Activated CD8-positive, alpha-beta T cell treated with anti-CD3 and anti-CD28 coated beads for 36 hours (primary cell): ENCODE results near the gene SPAG9. TPM values are rescaled to one million over a fixed set of nuclear protein-coding genes. Genes with fewer than 3 reads are reported as not detected.

Experiments
- ATAC-seq: fragments of 200-7000 bp; cut with Tn5 transposase; one replicate; pipeline ENCODE4 v1.10.0; 2021; ENCODE audit warnings: mild to moderate bottlenecking, moderate library complexity
- CTCF ChIA-PET: fragments of 350-600 bp; sonication (Branson Sonifier 250); formaldehyde crosslinking; loops from one replicate; lab custom pipeline; 2021; ENCODE audit warnings: antibody characterized with exemption; lab: Charles Lee
- POLR2A ChIA-PET: fragments of 350-600 bp; sonication (Branson Sonifier 250); formaldehyde crosslinking; loops from one replicate; lab custom pipeline; 2021; ENCODE audit warnings: antibody characterized with exemption; lab: Charles Lee
- DNase-seq: peaks from one replicate; pipeline ENCODE4 v3.0.0-alpha.2; 2020
- H3K27ac Mint-ChIP-seq: one replicate; pipeline ENCODE4 v1.8.0; 2021; ENCODE audit warnings: mild to moderate bottlenecking, mixed read lengths
- H3K27me3 Mint-ChIP-seq: one replicate; pipeline ENCODE4 v1.8.0; 2021; ENCODE audit warnings: mixed read lengths
- H3K36me3 Mint-ChIP-seq: one replicate; pipeline ENCODE4 v1.8.0; 2021; ENCODE audit warnings: low read depth, mixed read lengths
- H3K4me1 Mint-ChIP-seq: one replicate; pipeline ENCODE4 v1.8.0; 2021; ENCODE audit warnings: low read depth, mixed read lengths
- H3K4me3 Mint-ChIP-seq: one replicate; pipeline ENCODE4 v1.8.0; 2021; ENCODE audit warnings: mild to moderate bottlenecking, moderate library complexity, mixed read lengths
- H3K9me3 Mint-ChIP-seq: one replicate; pipeline ENCODE4 v1.8.0; 2021; ENCODE audit warnings: mixed read lengths
- CTCF ChIP-seq: fragments of 200-600 bp; IDR thresholded peaks from one replicate; pipeline ENCODE4 v1.8.0; 2022; ENCODE audit warnings: antibody characterized with exemption, mild to moderate bottlenecking
- intact Hi-C: fragments of 100-400 bp; cut with micrococcal nuclease; formaldehyde crosslinking; loops from one replicate; pipeline ENCODE4 v1.10.0; 2022
- total RNA-seq, 2 experiments: library from RNA; stranded (reverse); gene quantifications; one replicate each; pipeline ENCODE4 v1.2.3, GENCODE V29; 2021

The SPAG9 gene
- total RNA-seq, 2 experiments from 2014 or later, result 54.3 to 59.8 TPM

GRCh38 chr17:50946891-50947781 is 173.5 kb downstream of the SPAG9 start:
- Mint-ChIP-seq H3K36me3 (no peaks in the 10 kb centered on the region), H3K27me3 (no peaks in the 10 kb centered on the region), H3K27ac (no peak overlapping the region), H3K9me3 (no peaks in the 10 kb centered on the region), H3K4me1 (peaks cover 28% of the 10 kb centered on the region), H3K4me3 (no peak overlapping the region)
- ChIA-PET CTCF (interaction anchor here (1.6 to 3.7 kb wide), 6 partner anchors 37 to 107 kb away, joined by 5 to 63 read pairs (median 12); partner anchors contain the start of gene TOB1), POLR2A (interaction anchor here (10.4 kb wide), 1 partner anchor 81 kb away, joined by 100 read pairs; the partner anchor contains the start of gene TOB1)
- intact Hi-C loops, result no loop called here
- no peak for TF ChIP-seq CTCF
- ATAC-seq (no peak), DNase-seq (no peak)

GRCh38 chr17:50946223-50946890 is 174.3 kb downstream of the SPAG9 start:
- POLR2A ChIA-PET, result interaction anchor here (2.9 to 10.4 kb wide), 2 partner anchors 80 to 86 kb away, joined by 11 to 100 read pairs; partner anchors contain the start of gene TOB1
- intact Hi-C loops, result no loop called here
- Mint-ChIP-seq H3K27ac (no peak overlapping the region), H3K36me3 (no peaks in the 10 kb centered on the region), H3K4me3 (no peak overlapping the region), H3K4me1 (peaks cover 30% of the 10 kb centered on the region), H3K9me3 (no peaks in the 10 kb centered on the region), H3K27me3 (no peaks in the 10 kb centered on the region)
- ATAC-seq (no peak), DNase-seq (no peak)
- no peak for TF ChIP-seq CTCF
- CTCF ChIA-PET, result interaction anchor here (1.0 to 3.7 kb wide), 3 partner anchors 83 to 163 kb away, joined by 4 to 39 read pairs (median 16); partner anchors contain the start of gene TOB1

GRCh38 chr17:50945779-50946222 is 174.9 kb downstream of the SPAG9 start:
- no peak for ATAC-seq
- CTCF ChIA-PET, result interaction anchor here (1.0 to 2.8 kb wide), 5 partner anchors 10 to 163 kb away, joined by 3 to 21 read pairs (median 4); partner anchors contain the start of gene TOB1
- DNase-seq, result no peak
- Mint-ChIP-seq H3K27me3 (no peaks in the 10 kb centered on the region), H3K36me3 (no peaks in the 10 kb centered on the region), H3K4me1 (peaks cover 29% of the 10 kb centered on the region), H3K4me3 (no peak overlapping the region), H3K27ac (no peak overlapping the region), H3K9me3 (no peaks in the 10 kb centered on the region)
- POLR2A ChIA-PET, result interaction anchor here (2.9 to 10.4 kb wide), 2 partner anchors 80 to 85 kb away, joined by 11 to 100 read pairs; partner anchors contain the start of gene TOB1
- intact Hi-C loops, result no loop called here
- TF ChIP-seq CTCF, result no peak

- Mint-ChIP-seq H3K4me3 (peak overlapping the region; percentile 79), H3K27me3 (no peaks in the 10 kb centered on the region), H3K9me3 (no peaks in the 10 kb centered on the region), H3K27ac (no peak overlapping the region), H3K36me3 (no peaks in the 10 kb centered on the region), H3K4me1 (peaks cover 25% of the 10 kb centered on the region)
- no peak for TF ChIP-seq CTCF
- DNase-seq, result no peak
- ChIA-PET POLR2A (interaction anchor here (0.7 to 10.4 kb wide), 11 partner anchors 9 to 220 kb away, joined by 3 to 100 read pairs (median 4); partner anchors contain the start of gene TOB1), CTCF (interaction anchor here (1.0 to 2.8 kb wide), 6 partner anchors 10 to 162 kb away, joined by 3 to 21 read pairs (median 6); partner anchors contain the start of gene TOB1)
- intact Hi-C loops, result no loop called here
- ATAC-seq, result no peak
These were observed 175.6 kb downstream of the SPAG9 start for GRCh38 chr17:50944902-50945720.
